Lower leg skin (tissue), 4 donors: ENCODE results near the gene RAB11FIP4. TPM values are rescaled to one million over a fixed set of nuclear protein-coding genes. Genes with fewer than 3 reads are reported as not detected.

Experiments
- DNase-seq, 2 donors: peaks; one replicate each; pipeline ENCODE4 v3.0.0-alpha.2; 2019; ENCODE audit warnings: low spot score in 2 of 2
- H3K4me3 ChIP-seq: fragments of 200-600 bp; sonication (generic); 2 replicates; pipeline ENCODE4 v1.5.1; 2017; ENCODE audit warnings: mild to moderate bottlenecking, low read depth; ENCODE audit not compliant: poor library complexity, severe bottlenecking
- POLR2A ChIP-seq, 2 donors: fragments of 450-650 bp; IDR thresholded peaks; one replicate each; pipeline ENCODE4 v1.6.1; 2016 to 2017; ENCODE audit warnings: antibody characterized with exemption in 2 of 2, mild to moderate bottlenecking in 1 of 2, moderate library complexity in 1 of 2
- WGBS, 2 donors: methylation state at CpG; one replicate each; pipeline ENCODE4 v1.1.5; 2018; 5-methylcytosine and 5-hydroxymethylcytosine counted together
- intact Hi-C: fragments of 100-400 bp; cut with DNase I; formaldehyde crosslinking; loops from one replicate; pipeline ENCODE4 v1.15.0; 2023; ENCODE audit warnings: low total_unique reads
- total RNA-seq, 4 donors: library from RNA; depleted of rRNA; stranded (reverse); fragments of >200 nt; gene quantifications; one replicate each; pipeline ENCODE4 v1.1.0, GENCODE V29; 2016
- TF ChIP-seq, protein P1 (sequence below), 3 donors: fragments of 450-650 bp; IDR thresholded peaks; one replicate each; pipeline ENCODE4 v1.5.1; 2016; ENCODE audit warnings: antibody characterized with exemption in 3 of 3, mild to moderate bottlenecking in 3 of 3, moderate library complexity in 2 of 3

Gene RAB11FIP4
- total RNA-seq, 4 donors from 2014 or later, result 27.4 to 62.8 (median 34.1) TPM

DNA sequence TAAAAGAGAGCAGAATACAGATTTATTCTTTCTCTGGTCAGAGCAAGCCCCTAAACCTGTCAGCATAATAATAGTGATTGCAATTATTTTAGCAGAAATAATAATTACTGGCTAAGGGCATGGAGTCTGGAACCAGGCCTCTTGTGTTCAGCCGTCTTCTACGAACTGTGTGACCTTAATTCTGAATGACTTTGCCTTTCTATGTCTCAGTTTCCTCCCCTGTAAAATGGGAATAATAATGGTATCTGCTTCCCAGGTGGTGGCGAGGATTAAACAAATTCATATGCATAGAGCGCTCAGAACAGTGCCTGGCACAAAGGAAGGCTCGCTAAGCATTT lies 33.4 kb downstream of the RAB11FIP4 start:
- TF ChIP-seq, protein P1, sequence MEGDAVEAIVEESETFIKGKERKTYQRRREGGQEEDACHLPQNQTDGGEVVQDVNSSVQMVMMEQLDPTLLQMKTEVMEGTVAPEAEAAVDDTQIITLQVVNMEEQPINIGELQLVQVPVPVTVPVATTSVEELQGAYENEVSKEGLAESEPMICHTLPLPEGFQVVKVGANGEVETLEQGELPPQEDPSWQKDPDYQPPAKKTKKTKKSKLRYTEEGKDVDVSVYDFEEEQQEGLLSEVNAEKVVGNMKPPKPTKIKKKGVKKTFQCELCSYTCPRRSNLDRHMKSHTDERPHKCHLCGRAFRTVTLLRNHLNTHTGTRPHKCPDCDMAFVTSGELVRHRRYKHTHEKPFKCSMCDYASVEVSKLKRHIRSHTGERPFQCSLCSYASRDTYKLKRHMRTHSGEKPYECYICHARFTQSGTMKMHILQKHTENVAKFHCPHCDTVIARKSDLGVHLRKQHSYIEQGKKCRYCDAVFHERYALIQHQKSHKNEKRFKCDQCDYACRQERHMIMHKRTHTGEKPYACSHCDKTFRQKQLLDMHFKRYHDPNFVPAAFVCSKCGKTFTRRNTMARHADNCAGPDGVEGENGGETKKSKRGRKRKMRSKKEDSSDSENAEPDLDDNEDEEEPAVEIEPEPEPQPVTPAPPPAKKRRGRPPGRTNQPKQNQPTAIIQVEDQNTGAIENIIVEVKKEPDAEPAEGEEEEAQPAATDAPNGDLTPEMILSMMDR (IDR thresholded peaks at IDR 0.05), result no peak
- no peak for TF ChIP-seq POLR2A (IDR thresholded peaks at IDR 0.05)
- H3K4me3 ChIP-seq, result no peak overlapping the region
- no peak for DNase-seq
- WGBS, 2 donors, result 60 to 64% methylated on average over 5 of the region's 5 CpGs
- intact Hi-C loops, result no loop called here

DNA sequence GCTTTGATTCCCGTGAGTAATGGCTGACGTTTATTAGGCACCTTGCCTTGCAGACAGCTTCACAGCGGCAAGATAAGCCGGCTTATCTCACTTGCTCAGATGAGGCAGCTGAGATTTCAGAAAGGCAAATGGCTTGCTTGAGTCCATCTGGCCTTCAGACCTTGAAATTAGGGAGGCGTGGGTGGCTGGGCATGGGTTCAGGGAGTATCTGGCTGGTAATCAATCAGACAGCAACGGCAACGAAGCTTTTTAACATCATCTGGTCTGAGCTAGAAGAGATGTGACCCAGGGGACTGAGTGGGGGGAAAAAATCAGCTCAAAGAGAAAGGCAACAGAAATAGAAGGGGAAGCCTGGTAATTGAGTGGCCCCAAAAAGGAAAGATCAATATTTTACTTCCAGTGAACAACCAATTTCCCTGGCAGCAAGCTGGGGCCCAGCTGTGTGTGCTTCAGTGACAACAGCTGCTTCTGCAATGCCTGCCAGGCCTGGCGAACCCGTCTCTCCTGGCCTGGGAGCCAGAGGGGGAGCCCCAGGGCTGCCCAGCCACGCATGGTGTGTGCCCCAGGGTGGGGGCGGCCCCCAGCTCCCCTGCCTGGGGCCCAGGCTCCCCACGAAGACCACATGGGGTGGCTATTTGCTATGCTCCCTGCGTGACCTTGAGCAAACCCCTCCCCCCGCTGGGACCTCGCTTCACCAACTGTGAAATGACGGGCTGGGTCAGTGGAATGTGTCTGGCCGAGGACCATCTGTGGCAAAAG lies 34.0 kb downstream of the RAB11FIP4 start:
- TF ChIP-seq POLR2A (IDR thresholded peaks at IDR 0.05), result no peak
- TF ChIP-seq, protein P1 (IDR thresholded peaks at IDR 0.05), result no peak
- no peak overlapping the region for H3K4me3 ChIP-seq
- DNase-seq, result no peak
- 47% methylated on average over 17 of the region's 17 CpGs for WGBS, 2 donors
- intact Hi-C loops, result no loop called here

DNA sequence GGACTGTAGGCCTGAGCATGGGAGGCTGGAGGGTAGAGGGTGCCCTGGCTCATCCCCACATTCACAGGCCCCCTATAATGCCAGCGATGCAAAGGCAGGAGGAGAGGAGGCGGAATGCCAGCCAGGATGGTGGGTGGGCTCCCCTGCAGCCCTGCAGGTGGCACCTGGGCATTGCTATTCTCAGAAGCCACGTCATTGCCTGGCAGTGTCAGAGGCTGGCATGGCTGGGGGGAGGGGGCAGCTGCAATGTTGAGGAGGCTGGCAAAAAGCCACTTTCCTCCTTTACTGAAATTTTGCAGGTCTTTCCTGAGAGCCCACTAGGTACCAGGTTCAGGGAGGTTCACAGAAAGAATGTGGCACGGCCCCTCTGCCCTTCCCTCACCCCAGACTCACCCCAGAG lies 36.2 kb downstream of the RAB11FIP4 start:
- H3K4me3 ChIP-seq, result no peak overlapping the region
- no peak for TF ChIP-seq POLR2A (IDR thresholded peaks at IDR 0.05)
- TF ChIP-seq, protein P1 (IDR thresholded peaks at IDR 0.05), result no peak
- DNase-seq, result no peak
- intact Hi-C loops, result no loop called here
- WGBS, 2 donors, result 70 to 82% methylated on average over 4 of the region's 4 CpGs

DNA sequence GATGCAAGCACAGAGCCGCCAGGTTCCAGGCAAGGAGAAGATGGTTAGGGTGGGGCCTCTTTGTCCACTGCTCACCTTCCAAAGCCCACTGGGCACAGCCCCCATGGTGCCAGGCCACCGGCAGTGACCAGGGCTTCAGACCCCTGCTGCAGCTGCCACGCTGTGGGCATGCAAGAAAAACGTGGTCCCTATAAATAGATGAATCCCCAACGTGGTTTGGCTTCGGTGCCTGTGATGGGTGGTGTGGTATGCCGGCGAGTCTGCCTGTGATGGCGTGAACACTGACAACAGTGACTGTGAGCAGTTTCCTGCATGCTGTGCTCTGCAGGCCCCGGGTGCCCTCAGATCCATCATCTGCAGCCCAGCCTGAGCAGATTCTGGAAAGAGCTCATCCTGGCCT lies 36.6 kb downstream of the RAB11FIP4 start:
- no peak overlapping the region for H3K4me3 ChIP-seq
- 58 to 65% methylated on average over 8 to 10 of the region's 10 CpGs for WGBS, 2 donors
- DNase-seq, result no peak
- no peak for TF ChIP-seq POLR2A (IDR thresholded peaks at IDR 0.05)
- TF ChIP-seq, protein P1 (IDR thresholded peaks at IDR 0.05), result no peak
- intact Hi-C loops, result no loop called here

DNA sequence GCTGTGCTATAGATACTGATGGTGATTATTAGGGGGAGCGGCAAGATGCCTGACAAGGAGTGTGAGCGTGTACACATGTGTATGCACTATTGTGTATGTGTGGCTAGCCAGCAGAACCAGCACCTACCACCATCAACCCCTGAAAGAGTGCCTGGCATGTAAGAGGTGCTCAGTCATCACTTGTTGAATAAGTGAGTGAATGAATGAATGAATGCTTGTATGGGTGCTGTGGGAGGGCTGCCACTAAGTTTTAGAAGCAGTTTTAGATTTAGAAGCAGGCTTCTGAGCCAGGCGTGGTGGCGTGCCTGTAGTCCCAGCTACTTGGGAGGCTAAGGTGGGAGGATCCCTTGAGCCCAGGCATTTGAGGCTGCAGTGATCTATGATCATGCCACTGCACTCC lies 37.0 kb downstream of the RAB11FIP4 start:
- intact Hi-C loops, result no loop called here
- 89 to 91% methylated on average over 4 of the region's 4 CpGs for WGBS, 2 donors
- no peak for DNase-seq
- TF ChIP-seq, protein P1 (IDR thresholded peaks at IDR 0.05), result no peak
- no peak for TF ChIP-seq POLR2A (IDR thresholded peaks at IDR 0.05)
- no peak overlapping the region for H3K4me3 ChIP-seq
